NB4 (cell line): ENCODE measurements around the gene NT5C3B.

Experiments used
- POLR2A ChIP-seq: IDR thresholded peaks from 2 replicates; pipeline ENCODE4 v1.6.1; 2011; ENCODE audit warnings: mild to moderate bottlenecking; ENCODE audit not compliant: insufficient read length; ENCODE audit errors: extremely low read depth
- TF ChIP-seq, protein P1 (sequence below): IDR thresholded peaks from one replicate; pipeline ENCODE4 v1.5.1; 2012; ENCODE audit warnings: low read depth, low read length
- TF ChIP-seq, protein P2 (sequence below): IDR thresholded peaks from 2 replicates; pipeline ENCODE4 v1.6.1; 2011; ENCODE audit warnings: low read depth, low read length

DNA sequence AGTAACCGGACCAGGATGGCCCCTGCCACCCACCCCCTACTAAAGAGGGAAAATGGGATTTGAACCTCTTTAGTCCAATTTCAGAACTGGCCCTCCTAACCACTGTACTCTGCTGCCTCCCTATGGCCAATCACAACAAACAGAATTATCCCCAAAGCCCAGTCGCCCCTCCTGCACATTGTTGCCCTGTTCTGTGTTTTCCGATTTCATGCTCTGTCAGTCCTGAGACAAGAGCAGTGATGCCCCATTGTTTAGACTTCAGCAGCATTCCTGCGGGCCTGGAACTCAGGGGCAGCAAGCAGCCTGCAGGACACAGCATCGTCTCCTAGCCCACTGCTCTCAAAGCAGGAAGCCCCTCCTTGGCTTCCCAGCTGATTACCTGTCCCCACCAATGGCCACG is 49.7 kb upstream of the NT5C3B start:
- TF ChIP-seq, protein P1, sequence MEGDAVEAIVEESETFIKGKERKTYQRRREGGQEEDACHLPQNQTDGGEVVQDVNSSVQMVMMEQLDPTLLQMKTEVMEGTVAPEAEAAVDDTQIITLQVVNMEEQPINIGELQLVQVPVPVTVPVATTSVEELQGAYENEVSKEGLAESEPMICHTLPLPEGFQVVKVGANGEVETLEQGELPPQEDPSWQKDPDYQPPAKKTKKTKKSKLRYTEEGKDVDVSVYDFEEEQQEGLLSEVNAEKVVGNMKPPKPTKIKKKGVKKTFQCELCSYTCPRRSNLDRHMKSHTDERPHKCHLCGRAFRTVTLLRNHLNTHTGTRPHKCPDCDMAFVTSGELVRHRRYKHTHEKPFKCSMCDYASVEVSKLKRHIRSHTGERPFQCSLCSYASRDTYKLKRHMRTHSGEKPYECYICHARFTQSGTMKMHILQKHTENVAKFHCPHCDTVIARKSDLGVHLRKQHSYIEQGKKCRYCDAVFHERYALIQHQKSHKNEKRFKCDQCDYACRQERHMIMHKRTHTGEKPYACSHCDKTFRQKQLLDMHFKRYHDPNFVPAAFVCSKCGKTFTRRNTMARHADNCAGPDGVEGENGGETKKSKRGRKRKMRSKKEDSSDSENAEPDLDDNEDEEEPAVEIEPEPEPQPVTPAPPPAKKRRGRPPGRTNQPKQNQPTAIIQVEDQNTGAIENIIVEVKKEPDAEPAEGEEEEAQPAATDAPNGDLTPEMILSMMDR = no peak
- TF ChIP-seq, protein P2, sequence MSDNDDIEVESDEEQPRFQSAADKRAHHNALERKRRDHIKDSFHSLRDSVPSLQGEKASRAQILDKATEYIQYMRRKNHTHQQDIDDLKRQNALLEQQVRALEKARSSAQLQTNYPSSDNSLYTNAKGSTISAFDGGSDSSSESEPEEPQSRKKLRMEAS = no peak
- no peak for TF ChIP-seq POLR2A
